A549 (cell line): ENCODE results near the gene GRIN2B. TPM values are rescaled to one million over a fixed set of nuclear protein-coding genes. Genes with fewer than 3 reads are reported as not detected.
A peak's percentile ranks its signal among the peaks of the same experiment; 100 is the strongest.

Experiments
- ATAC-seq, 2 experiments: fragments of 200-7000 bp in 1 of 2; fragments of >200 bp in 1 of 2; cut with Nextera tagmentation in 1 of 2; cut with Tn5 transposase in 1 of 2; 3 replicates each; pipeline versions ENCODE4 v1.8.0 to v1.9.1; 2018 to 2020; ENCODE audit warnings: mild to moderate bottlenecking in 1 of 2, moderate library complexity in 1 of 2
- CTCF ChIA-PET: fragments of 300-600 bp; sonication (Branson Sonifier 250); formaldehyde crosslinking; extraction: SDS; loops from one replicate; lab custom pipeline; 2021; ENCODE audit warnings: antibody characterized with exemption, inconsistent platforms; lab: Yijun Ruan, JAX
- POLR2A ChIA-PET: fragments of 350-600 bp; formaldehyde crosslinking; extraction: SDS; loops from one replicate; lab custom pipeline; 2021; ENCODE audit warnings: antibody characterized with exemption, inconsistent platforms; lab: Yijun Ruan, JAX
- DNase-seq, 2 experiments: peaks; one replicate each; pipeline versions ENCODE4 v3.0.0 to v3.0.0-alpha.2; 2011 to 2016; ENCODE audit warnings: low read depth in 1 of 2, low spot score in 1 of 2
- FAIRE-seq: peaks from 2 replicates; lab custom pipeline; 2011; peaks lifted over from hg19 to GRCh38; lab: Jason Lieb, UNC
- H3K27ac ChIP-seq, 2 experiments: fragments of >200 bp; sonication (Bioruptor Twin); formaldehyde crosslinking; 3 replicates each; pipeline ENCODE4 v1.5.1; 2016 to 2017
- H3K4me1 ChIP-seq: fragments of >200 bp; sonication (Bioruptor Twin); formaldehyde crosslinking; 3 replicates; pipeline ENCODE4 v1.6.1; 2016
- H3K4me2 ChIP-seq: fragments of >200 bp; sonication (Bioruptor Twin); formaldehyde crosslinking; 3 replicates; pipeline ENCODE4 v1.6.1; 2016
- H3K4me3 ChIP-seq: fragments of >200 bp; sonication (Bioruptor Twin); formaldehyde crosslinking; 3 replicates; pipeline ENCODE4 v1.5.1; 2016
- H3K9me3 ChIP-seq: fragments of >200 bp; sonication (Bioruptor Twin); formaldehyde crosslinking; 3 replicates; pipeline ENCODE4 v1.6.1; 2016
- BHLHE40 ChIP-seq: IDR thresholded peaks from 2 replicates; pipeline ENCODE4 v1.6.1; 2012; ENCODE audit warnings: low read depth, low read length, inconsistent platforms
- CHD2 ChIP-seq: fragments of 150-350 bp; IDR thresholded peaks from 2 replicates; pipeline ENCODE4 v1.6.1; 2014; ENCODE audit warnings: low read length; ENCODE audit not compliant: partially characterized antibody
- CHD4 ChIP-seq: fragments of 200-600 bp; sonication (generic); IDR thresholded peaks from 2 replicates; pipeline ENCODE4 v1.6.1; 2016; ENCODE audit warnings: antibody characterized with exemption, mild to moderate bottlenecking, borderline replicate concordance
- EHF ChIP-seq: fragments of 250-450 bp; sonication (Bioruptor Pico); IDR thresholded peaks from 2 replicates; pipeline ENCODE4 v1.5.0; 2020; ENCODE audit warnings: mild to moderate bottlenecking
- EHMT2 ChIP-seq: fragments of 200-600 bp; sonication (generic); IDR thresholded peaks from 2 replicates; pipeline ENCODE4 v1.6.1; 2016; ENCODE audit warnings: antibody characterized with exemption, low read depth, mild to moderate bottlenecking, moderate library complexity
- EP300 ChIP-seq, 2 experiments: fragments of >200 bp; sonication (Bioruptor Twin); formaldehyde crosslinking; IDR thresholded peaks; 2 replicates in 1 of 2; 3 replicates in 1 of 2; pipeline ENCODE4 v1.6.1; 2016 to 2017
- FOSB ChIP-seq: fragments of 250-450 bp; sonication (Bioruptor Pico); IDR thresholded peaks from 2 replicates; pipeline ENCODE4 v1.5.0; 2020; ENCODE audit warnings: mild to moderate bottlenecking, moderate library complexity
- FOSL2 ChIP-seq, 2 experiments: fragments of 450-650 bp in 1 of 2; fragments of >200 bp in 1 of 2; sonication (Bioruptor Twin) in 1 of 2; formaldehyde crosslinking; IDR thresholded peaks; 2 replicates each; pipeline versions ENCODE4 v1.5.0 to v1.6.1; 2016 to 2020; ENCODE audit warnings: mild to moderate bottlenecking in 1 of 2, moderate library complexity in 1 of 2
- GATA3 ChIP-seq: IDR thresholded peaks from 2 replicates; pipeline ENCODE4 v1.6.1; 2012; ENCODE audit warnings: borderline replicate concordance
- HDAC2 ChIP-seq: fragments of 200-600 bp; sonication (generic); IDR thresholded peaks from 2 replicates; pipeline ENCODE4 v1.6.1; 2016
- HOXB5 ChIP-seq: fragments of 250-450 bp; sonication (Bioruptor Pico); IDR thresholded peaks from 2 replicates; pipeline ENCODE4 v1.5.0; 2020; ENCODE audit warnings: mild to moderate bottlenecking, moderate library complexity
- JUN ChIP-seq, 2 experiments: fragments of >200 bp; sonication (Bioruptor Twin); formaldehyde crosslinking; IDR thresholded peaks; 2 replicates in 1 of 2; 3 replicates in 1 of 2; pipeline ENCODE4 v1.6.1; 2016 to 2017
- JUNB ChIP-seq: fragments of >200 bp; sonication (Bioruptor Twin); formaldehyde crosslinking; IDR thresholded peaks from 2 replicates; pipeline ENCODE4 v1.6.1; 2016
- KDM5A ChIP-seq: fragments of 200-600 bp; sonication (generic); IDR thresholded peaks from 2 replicates; pipeline ENCODE4 v1.6.1; 2016; ENCODE audit warnings: antibody characterized with exemption, mild to moderate bottlenecking
- MYC ChIP-seq: IDR thresholded peaks from 2 replicates; pipeline ENCODE4 v1.6.1; 2012; ENCODE audit warnings: mild to moderate bottlenecking, inconsistent platforms, low read length, improper control_type of control experiment, borderline replicate concordance
- NR3C1 ChIP-seq: fragments of >200 bp; sonication (Bioruptor Twin); formaldehyde crosslinking; IDR thresholded peaks from 3 replicates; pipeline ENCODE4 v1.6.1; 2017
- POLR2A ChIP-seq: IDR thresholded peaks from 2 replicates; pipeline ENCODE4 v1.6.1; 2012; ENCODE audit warnings: mild to moderate bottlenecking, low read length
- RCOR1 ChIP-seq: fragments of 150-350 bp; IDR thresholded peaks from 2 replicates; pipeline ENCODE4 v1.6.1; 2014; ENCODE audit warnings: antibody characterized with exemption, low read length, low read depth
- RFX5 ChIP-seq: fragments of 450-650 bp; IDR thresholded peaks from 2 replicates; pipeline ENCODE4 v1.7.1; 2014; ENCODE audit warnings: antibody characterized with exemption, mild to moderate bottlenecking, moderate library complexity
- SREBF2 ChIP-seq: fragments of 450-650 bp; IDR thresholded peaks from 2 replicates; pipeline ENCODE4 v1.6.1; 2014; ENCODE audit warnings: mild to moderate bottlenecking, moderate library complexity
- TFCP2L1 ChIP-seq: fragments of 250-450 bp; sonication (Bioruptor Pico); IDR thresholded peaks from 2 replicates; pipeline ENCODE4 v1.5.0; 2021; ENCODE audit warnings: mild to moderate bottlenecking
- ZFP36 ChIP-seq: fragments of 450-650 bp; IDR thresholded peaks from 2 replicates; pipeline ENCODE4 v1.6.1; 2014; ENCODE audit warnings: borderline replicate concordance; ENCODE audit not compliant: partially characterized antibody
- ZNF302 ChIP-seq: fragments of 250-450 bp; sonication (Bioruptor Pico); IDR thresholded peaks from 2 replicates; pipeline ENCODE4 v1.9.0; 2021; ENCODE audit warnings: inconsistent platforms, mild to moderate bottlenecking, moderate library complexity
- WGBS: methylation state at CpG from one replicate; pipeline ENCODE4 v1.1.6; 2017; ENCODE audit errors: missing lambda C conversion rate; 5-methylcytosine and 5-hydroxymethylcytosine counted together
- polyA plus RNA-seq, 4 experiments: library from polyadenylated mRNA; depleted of rRNA in 3 of 4; stranded (reverse); fragments of >200 nt; fragmentation: RNase III in 1 of 4; extraction: RNeasy Plus Mini Kit Qiagen cat#74134 plus additional on column Dnase treatment in 1 of 4; gene quantifications; 2 replicates in 3 of 4; 3 replicates in 1 of 4; pipeline ENCODE4 v1.2.3, GENCODE V29; 2011 to 2017
- TF ChIP-seq, protein P1 (sequence below): fragments of 200-600 bp; sonication (generic); IDR thresholded peaks from 2 replicates; pipeline ENCODE4 v1.6.1; 2016; ENCODE audit warnings: antibody characterized with exemption, mild to moderate bottlenecking, moderate library complexity
- TF ChIP-seq, protein P2 (sequence below): fragments of 250-450 bp; sonication (Bioruptor Pico); IDR thresholded peaks from 2 replicates; pipeline ENCODE4 v1.5.0; 2021; ENCODE audit warnings: mild to moderate bottlenecking, moderate library complexity, borderline replicate concordance
- TF ChIP-seq, protein P3 (sequence below): fragments of >200 bp; sonication (Bioruptor Twin); formaldehyde crosslinking; IDR thresholded peaks from 3 replicates; pipeline ENCODE4 v1.6.1; 2016
- TF ChIP-seq, protein P4 (sequence below): fragments of 150-350 bp; IDR thresholded peaks from 2 replicates; pipeline ENCODE4 v1.6.1; 2014; ENCODE audit warnings: low read depth, mild to moderate bottlenecking, low read length
- TF ChIP-seq, protein P5 (sequence below): fragments of 250-450 bp; sonication (Bioruptor Pico); IDR thresholded peaks from 2 replicates; pipeline ENCODE4 v1.5.0; 2020; ENCODE audit warnings: low read depth, mild to moderate bottlenecking, moderate library complexity

Gene GRIN2B
- polyA plus RNA-seq, 2 of the 4 experiments (the other 2 are of a cell fraction) = 2.4 to 3.2 TPM

DNA sequence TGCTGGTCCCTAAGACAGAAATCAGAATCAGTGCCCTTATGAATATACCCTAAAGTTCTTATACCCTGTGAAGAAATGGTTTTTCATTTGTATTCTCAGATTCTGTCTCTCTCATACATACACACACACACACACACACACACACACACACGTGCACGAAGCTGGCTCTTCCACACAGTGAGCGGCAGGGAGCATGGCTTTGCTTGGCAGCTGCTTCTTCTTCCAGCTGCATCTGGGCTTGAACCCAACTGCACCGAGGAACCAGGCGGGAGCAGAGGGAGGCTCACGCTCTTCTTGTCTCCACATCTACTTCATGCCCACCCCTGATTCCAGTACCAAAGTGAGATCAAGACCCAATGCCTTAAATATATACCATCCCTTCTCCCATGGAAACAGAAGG lies 19.4 kb downstream of the GRIN2B start:
- H3K27ac ChIP-seq = peak overlapping the region; percentile 33 to 92; a peak in 4 of 6 replicates
- H3K4me2 ChIP-seq = no peak overlapping the region
- no peak overlapping the region for H3K4me3 ChIP-seq
- no peak for TF ChIP-seq CHD4
- TF ChIP-seq NR3C1 = no peak
- TF ChIP-seq, protein P1, sequence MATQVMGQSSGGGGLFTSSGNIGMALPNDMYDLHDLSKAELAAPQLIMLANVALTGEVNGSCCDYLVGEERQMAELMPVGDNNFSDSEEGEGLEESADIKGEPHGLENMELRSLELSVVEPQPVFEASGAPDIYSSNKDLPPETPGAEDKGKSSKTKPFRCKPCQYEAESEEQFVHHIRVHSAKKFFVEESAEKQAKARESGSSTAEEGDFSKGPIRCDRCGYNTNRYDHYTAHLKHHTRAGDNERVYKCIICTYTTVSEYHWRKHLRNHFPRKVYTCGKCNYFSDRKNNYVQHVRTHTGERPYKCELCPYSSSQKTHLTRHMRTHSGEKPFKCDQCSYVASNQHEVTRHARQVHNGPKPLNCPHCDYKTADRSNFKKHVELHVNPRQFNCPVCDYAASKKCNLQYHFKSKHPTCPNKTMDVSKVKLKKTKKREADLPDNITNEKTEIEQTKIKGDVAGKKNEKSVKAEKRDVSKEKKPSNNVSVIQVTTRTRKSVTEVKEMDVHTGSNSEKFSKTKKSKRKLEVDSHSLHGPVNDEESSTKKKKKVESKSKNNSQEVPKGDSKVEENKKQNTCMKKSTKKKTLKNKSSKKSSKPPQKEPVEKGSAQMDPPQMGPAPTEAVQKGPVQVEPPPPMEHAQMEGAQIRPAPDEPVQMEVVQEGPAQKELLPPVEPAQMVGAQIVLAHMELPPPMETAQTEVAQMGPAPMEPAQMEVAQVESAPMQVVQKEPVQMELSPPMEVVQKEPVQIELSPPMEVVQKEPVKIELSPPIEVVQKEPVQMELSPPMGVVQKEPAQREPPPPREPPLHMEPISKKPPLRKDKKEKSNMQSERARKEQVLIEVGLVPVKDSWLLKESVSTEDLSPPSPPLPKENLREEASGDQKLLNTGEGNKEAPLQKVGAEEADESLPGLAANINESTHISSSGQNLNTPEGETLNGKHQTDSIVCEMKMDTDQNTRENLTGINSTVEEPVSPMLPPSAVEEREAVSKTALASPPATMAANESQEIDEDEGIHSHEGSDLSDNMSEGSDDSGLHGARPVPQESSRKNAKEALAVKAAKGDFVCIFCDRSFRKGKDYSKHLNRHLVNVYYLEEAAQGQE = no peak
- no peak for TF ChIP-seq CHD2
- TF ChIP-seq SREBF2 = no peak
- TF ChIP-seq, protein P2, sequence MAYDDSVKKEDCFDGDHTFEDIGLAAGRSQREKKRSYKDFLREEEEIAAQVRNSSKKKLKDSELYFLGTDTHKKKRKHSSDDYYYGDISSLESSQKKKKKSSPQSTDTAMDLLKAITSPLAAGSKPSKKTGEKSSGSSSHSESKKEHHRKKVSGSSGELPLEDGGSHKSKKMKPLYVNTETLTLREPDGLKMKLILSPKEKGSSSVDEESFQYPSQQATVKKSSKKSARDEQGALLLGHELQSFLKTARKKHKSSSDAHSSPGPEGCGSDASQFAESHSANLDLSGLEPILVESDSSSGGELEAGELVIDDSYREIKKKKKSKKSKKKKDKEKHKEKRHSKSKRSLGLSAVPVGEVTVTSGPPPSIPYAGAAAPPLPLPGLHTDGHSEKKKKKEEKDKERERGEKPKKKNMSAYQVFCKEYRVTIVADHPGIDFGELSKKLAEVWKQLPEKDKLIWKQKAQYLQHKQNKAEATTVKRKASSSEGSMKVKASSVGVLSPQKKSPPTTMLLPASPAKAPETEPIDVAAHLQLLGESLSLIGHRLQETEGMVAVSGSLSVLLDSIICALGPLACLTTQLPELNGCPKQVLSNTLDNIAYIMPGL = no peak
- no peak for TF ChIP-seq EHMT2
- no peak for TF ChIP-seq TFCP2L1
- no peak for TF ChIP-seq POLR2A
- TF ChIP-seq BHLHE40 = no peak
- no peak for TF ChIP-seq HDAC2
- TF ChIP-seq EP300 (IDR thresholded peaks at IDR 0.05) = no peak
- no peak for TF ChIP-seq ZNF302
- no peak for TF ChIP-seq KDM5A
- TF ChIP-seq ZFP36 = no peak
- TF ChIP-seq HOXB5 (CRISPR knock-in tag) = no peak
- no peak for TF ChIP-seq RFX5
- TF ChIP-seq, protein P3, sequence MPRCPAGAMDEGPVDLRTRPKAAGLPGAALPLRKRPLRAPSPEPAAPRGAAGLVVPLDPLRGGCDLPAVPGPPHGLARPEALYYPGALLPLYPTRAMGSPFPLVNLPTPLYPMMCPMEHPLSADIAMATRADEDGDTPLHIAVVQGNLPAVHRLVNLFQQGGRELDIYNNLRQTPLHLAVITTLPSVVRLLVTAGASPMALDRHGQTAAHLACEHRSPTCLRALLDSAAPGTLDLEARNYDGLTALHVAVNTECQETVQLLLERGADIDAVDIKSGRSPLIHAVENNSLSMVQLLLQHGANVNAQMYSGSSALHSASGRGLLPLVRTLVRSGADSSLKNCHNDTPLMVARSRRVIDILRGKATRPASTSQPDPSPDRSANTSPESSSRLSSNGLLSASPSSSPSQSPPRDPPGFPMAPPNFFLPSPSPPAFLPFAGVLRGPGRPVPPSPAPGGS = no peak
- TF ChIP-seq, all 56 proteins: peak for 0
- ChIA-PET POLR2A (no interaction called here), CTCF (interaction anchor here (1.7 to 2.4 kb wide), 3 partner anchors 11 to 22 kb away, joined by 3 to 9 read pairs (median 5); no protein-coding TSS in a partner anchor)
- ATAC-seq (no peak), DNase-seq (no peak), FAIRE-seq (no peak)
- Histone ChIP-seq H3K9me3 (no peaks in the 10 kb centered on the region), H3K4me1 (peaks cover 36% of the 10 kb centered on the region)
- 79% methylated on average over 6 of the region's 6 CpGs for WGBS

DNA sequence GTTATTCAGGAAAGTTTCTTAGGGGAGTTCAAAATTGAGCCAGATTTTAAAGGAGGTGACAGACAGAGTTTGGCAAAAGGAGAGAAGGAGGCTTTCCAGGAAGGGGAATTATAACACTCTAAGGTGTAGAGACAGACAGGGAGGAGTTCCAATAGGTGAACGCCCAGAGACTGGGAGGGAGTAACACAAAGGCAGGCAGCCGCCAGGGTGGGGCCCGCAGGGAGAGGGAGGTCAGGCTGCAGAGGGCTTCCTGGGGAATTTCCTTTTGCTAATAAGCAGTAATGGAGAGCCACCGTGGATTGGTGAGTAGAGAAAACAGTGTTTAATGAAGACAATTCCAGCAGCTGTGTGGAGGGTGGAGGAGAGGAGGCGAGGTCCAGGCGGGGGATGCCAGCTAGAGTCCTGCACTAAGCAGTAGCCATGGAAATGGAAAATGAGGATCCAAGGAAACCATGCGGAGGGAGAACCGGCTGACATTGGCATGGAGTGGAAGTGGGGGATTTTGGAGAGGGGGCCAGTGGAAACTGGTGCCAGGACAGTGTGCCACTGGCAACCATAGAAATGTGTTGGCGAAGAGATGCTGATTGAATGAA lies 22.2 kb downstream of the GRIN2B start:
- POLR2A ChIA-PET = no interaction called here
- H3K4me3 ChIP-seq = peak overlapping the region; percentile 9; the same call in 1 of the 3 replicates
- peak overlapping the region; percentile 38 to 92; a peak in 5 of 6 replicates for H3K27ac ChIP-seq
- CTCF ChIA-PET = interaction anchor here (1.0 kb wide), 1 partner anchor 23 kb away, joined by 4 read pairs; the partner anchor contains the start of gene GRIN2B
- 70% methylated on average over 9 of the region's 9 CpGs for WGBS
- peak in 1 of 2 experiments; percentile 50 for DNase-seq
- H3K4me1 ChIP-seq = peaks cover 57% of the 10 kb centered on the region
- H3K9me3 ChIP-seq = no peaks in the 10 kb centered on the region
- no peak for FAIRE-seq
- peak overlapping the region; percentile 40 for H3K4me2 ChIP-seq
- ATAC-seq = peak in 1 of 2 experiments; percentile 42; a peak in 3 of 6 replicates
- TF ChIP-seq JUNB (no peak), FOSL2 (IDR thresholded peaks at IDR 0.05) (no peak), FOSL2 (CRISPR knock-in tag; IDR thresholded peaks at IDR 0.05) (no peak), BHLHE40 (no peak), EHF (no peak), FOSB (CRISPR knock-in tag) (no peak), EP300 (IDR thresholded peaks at IDR 0.05) (no peak), RCOR1 (no peak), GATA3 (no peak), MYC (no peak), JUN (IDR thresholded peaks at IDR 0.05) (no peak)
- TF ChIP-seq, protein P4, sequence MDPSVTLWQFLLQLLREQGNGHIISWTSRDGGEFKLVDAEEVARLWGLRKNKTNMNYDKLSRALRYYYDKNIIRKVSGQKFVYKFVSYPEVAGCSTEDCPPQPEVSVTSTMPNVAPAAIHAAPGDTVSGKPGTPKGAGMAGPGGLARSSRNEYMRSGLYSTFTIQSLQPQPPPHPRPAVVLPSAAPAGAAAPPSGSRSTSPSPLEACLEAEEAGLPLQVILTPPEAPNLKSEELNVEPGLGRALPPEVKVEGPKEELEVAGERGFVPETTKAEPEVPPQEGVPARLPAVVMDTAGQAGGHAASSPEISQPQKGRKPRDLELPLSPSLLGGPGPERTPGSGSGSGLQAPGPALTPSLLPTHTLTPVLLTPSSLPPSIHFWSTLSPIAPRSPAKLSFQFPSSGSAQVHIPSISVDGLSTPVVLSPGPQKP = no peak
- TF ChIP-seq, protein P3 = no peak
- TF ChIP-seq, protein P5, sequence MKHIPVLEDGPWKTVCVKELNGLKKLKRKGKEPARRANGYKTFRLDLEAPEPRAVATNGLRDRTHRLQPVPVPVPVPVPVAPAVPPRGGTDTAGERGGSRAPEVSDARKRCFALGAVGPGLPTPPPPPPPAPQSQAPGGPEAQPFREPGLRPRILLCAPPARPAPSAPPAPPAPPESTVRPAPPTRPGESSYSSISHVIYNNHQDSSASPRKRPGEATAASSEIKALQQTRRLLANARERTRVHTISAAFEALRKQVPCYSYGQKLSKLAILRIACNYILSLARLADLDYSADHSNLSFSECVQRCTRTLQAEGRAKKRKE = no peak
